HepG2 (cell line): ENCODE results near the gene PCGF2. TPM values are rescaled to one million over a fixed set of nuclear protein-coding genes. Genes with fewer than 3 reads are reported as not detected.

ENCODE experiments used
- ELF4 ChIP-seq: sonication (generic); formaldehyde crosslinking; IDR thresholded peaks from 2 replicates; pipeline ENCODE4 v1.5.0; 2020; ENCODE audit warnings: missing genetic modification reagents, mild to moderate bottlenecking, moderate library complexity, borderline replicate concordance
- ERF ChIP-seq: IDR thresholded peaks from 2 replicates; pipeline ENCODE4 v1.6.1; 2018; ENCODE audit warnings: missing biosample characterization, missing genetic modification reagents
- ISL2 ChIP-seq: sonication (generic); formaldehyde crosslinking; IDR thresholded peaks from 2 replicates; pipeline ENCODE4 v1.5.0; 2020; ENCODE audit warnings: missing genetic modification reagents
- KDM5B ChIP-seq: sonication (generic); formaldehyde crosslinking; IDR thresholded peaks from 2 replicates; pipeline ENCODE4 v1.4.0; 2020; ENCODE audit warnings: missing genetic modification reagents, mild to moderate bottlenecking, borderline replicate concordance
- MXD4 ChIP-seq: IDR thresholded peaks from 2 replicates; pipeline ENCODE4 v1.6.1; 2016; ENCODE audit warnings: mild to moderate bottlenecking, missing biosample characterization, missing genetic modification reagents
- POLR2AphosphoS2 ChIP-seq: IDR thresholded peaks from 2 replicates; pipeline ENCODE4 v1.6.1; 2011; ENCODE audit warnings: low read depth, low read length, improper control_type of control experiment
- RORA ChIP-seq: sonication (generic); formaldehyde crosslinking; IDR thresholded peaks from 2 replicates; pipeline ENCODE4 v1.5.0; 2020; ENCODE audit warnings: mild to moderate bottlenecking, missing genetic modification reagents, moderate library complexity
- SCMH1 ChIP-seq: sonication (generic); formaldehyde crosslinking; IDR thresholded peaks from 2 replicates; pipeline ENCODE4 v1.9.0; 2021; ENCODE audit warnings: missing genetic modification reagents, mild to moderate bottlenecking, borderline replicate concordance
- TAF1 ChIP-seq: sonication (generic); formaldehyde crosslinking; IDR thresholded peaks from 2 replicates; pipeline ENCODE4 v1.4.0; 2020; ENCODE audit warnings: missing genetic modification reagents
- TGIF2 ChIP-seq: IDR thresholded peaks from 2 replicates; pipeline ENCODE4 v1.6.1; 2016; ENCODE audit warnings: control low read depth, missing compliant biosample characterization
- TOPORS ChIP-seq: sonication (generic); formaldehyde crosslinking; IDR thresholded peaks from 2 replicates; pipeline ENCODE4 v1.8.0; 2023; ENCODE audit warnings: mild to moderate bottlenecking, missing genetic modification reagents
- TSC22D2 ChIP-seq: sonication (generic); formaldehyde crosslinking; IDR thresholded peaks from 2 replicates; pipeline ENCODE4 v1.5.1; 2020; ENCODE audit warnings: missing genetic modification reagents, mild to moderate bottlenecking, borderline replicate concordance
- ZNF207 ChIP-seq: fragments of 450-650 bp; IDR thresholded peaks from 2 replicates; pipeline ENCODE4 v1.6.1; 2016; ENCODE audit warnings: antibody characterized with exemption, borderline replicate concordance
- ZNF225 ChIP-seq: sonication (generic); formaldehyde crosslinking; IDR thresholded peaks from 2 replicates; pipeline ENCODE4 v1.4.0; 2020; ENCODE audit warnings: mild to moderate bottlenecking, missing genetic modification reagents
- ZNF253 ChIP-seq: sonication (generic); formaldehyde crosslinking; IDR thresholded peaks from 2 replicates; pipeline ENCODE4 v1.8.0; 2022; ENCODE audit warnings: mild to moderate bottlenecking, missing genetic modification reagents, borderline replicate concordance
- ZNF367 ChIP-seq: sonication (generic); formaldehyde crosslinking; IDR thresholded peaks from 2 replicates; pipeline ENCODE4 v1.4.0; 2020; ENCODE audit warnings: missing genetic modification reagents, borderline replicate concordance
- ZNF512 ChIP-seq: sonication (generic); formaldehyde crosslinking; IDR thresholded peaks from 2 replicates; pipeline ENCODE4 v1.4.0; 2020; ENCODE audit warnings: mild to moderate bottlenecking, missing genetic modification reagents
- ZNF543 ChIP-seq: sonication (generic); formaldehyde crosslinking; IDR thresholded peaks from 2 replicates; pipeline ENCODE4 v1.4.0; 2020; ENCODE audit warnings: mild to moderate bottlenecking, missing genetic modification reagents
- ZNF577 ChIP-seq: sonication (generic); formaldehyde crosslinking; IDR thresholded peaks from 2 replicates; pipeline ENCODE4 v1.4.0; 2020; ENCODE audit warnings: mild to moderate bottlenecking, low read depth, missing genetic modification reagents, borderline replicate concordance
- ZNF589 ChIP-seq: sonication (generic); formaldehyde crosslinking; conservative IDR thresholded peaks from 2 replicates; pipeline ENCODE4 v1.8.0; 2022; ENCODE audit warnings: mild to moderate bottlenecking, moderate library complexity, missing genetic modification reagents
- ZNF788 ChIP-seq: sonication (generic); formaldehyde crosslinking; IDR thresholded peaks from 2 replicates; pipeline ENCODE4 v1.5.0; 2020; ENCODE audit warnings: mild to moderate bottlenecking, missing genetic modification reagents, borderline replicate concordance
- polyA plus RNA-seq, 8 experiments: library from polyadenylated mRNA; depleted of rRNA in 3 of 8; stranded (reverse) in 7 of 8; unstranded in 1 of 8; fragments of >200 nt; fragmentation: Illumina TruSeq in 4 of 8; extraction: Trizol in 4 of 8; gene quantifications; 2 replicates each; pipeline versions ENCODE4 v1.2.1 to v1.2.3, GENCODE V29; 2011 to 2016; ENCODE audit warnings: low read depth in 4 of 8, missing spikeins in 1 of 8, mixed read lengths in 1 of 8; ENCODE audit not compliant: insufficient read depth in 1 of 8
- total RNA-seq, 5 experiments: library from RNA; depleted of rRNA; stranded (reverse); fragments of >200 nt; fragmentation: Illumina TruSeq; extraction: Trizol; gene quantifications; 2 replicates each; pipeline ENCODE4 v1.2.3, GENCODE V29; 2016; ENCODE audit warnings: low read depth in 1 of 5
- TF ChIP-seq, protein P1 (sequence below): sonication (generic); formaldehyde crosslinking; IDR thresholded peaks from 2 replicates; pipeline ENCODE4 v1.4.0; 2020; ENCODE audit warnings: low read depth, missing genetic modification reagents
- TF ChIP-seq, protein P2 (sequence below): sonication (generic); formaldehyde crosslinking; IDR thresholded peaks from 2 replicates; pipeline ENCODE4 v1.4.0; 2020; ENCODE audit warnings: mild to moderate bottlenecking, missing genetic modification reagents, borderline replicate concordance

The PCGF2 gene
- total and polyA plus RNA-seq, 2 of the 13 experiments (the other 11 are each of a cell fraction or from before 2014, with no cell fraction given) = 11.6 to 29.4 TPM

- no peak for TF ChIP-seq ZNF225 (CRISPR knock-in tag)
- no peak for TF ChIP-seq KDM5B (CRISPR knock-in tag)
- no peak for TF ChIP-seq ELF4
- no peak for TF ChIP-seq ZNF543 (CRISPR knock-in tag)
- no peak for TF ChIP-seq TOPORS (CRISPR knock-in tag)
- no peak for TF ChIP-seq ZNF367
- TF ChIP-seq ZNF788 (CRISPR knock-in tag) = no peak; the same call in 1 of the 2 replicates
- no peak for TF ChIP-seq POLR2AphosphoS2
- TF ChIP-seq ZNF589 (CRISPR knock-in tag) = no peak
- TF ChIP-seq ZNF512 (CRISPR knock-in tag) = no peak
- TF ChIP-seq TAF1 (CRISPR knock-in tag) = no peak
- TF ChIP-seq MXD4 (CRISPR knock-in tag) = no peak
- no peak for TF ChIP-seq ERF
- no peak for TF ChIP-seq ZNF253
- TF ChIP-seq ISL2 (CRISPR knock-in tag) = no peak
- TF ChIP-seq ZNF577 (CRISPR knock-in tag) = no peak
- no peak for TF ChIP-seq TSC22D2 (CRISPR knock-in tag)
- TF ChIP-seq, protein P1, sequence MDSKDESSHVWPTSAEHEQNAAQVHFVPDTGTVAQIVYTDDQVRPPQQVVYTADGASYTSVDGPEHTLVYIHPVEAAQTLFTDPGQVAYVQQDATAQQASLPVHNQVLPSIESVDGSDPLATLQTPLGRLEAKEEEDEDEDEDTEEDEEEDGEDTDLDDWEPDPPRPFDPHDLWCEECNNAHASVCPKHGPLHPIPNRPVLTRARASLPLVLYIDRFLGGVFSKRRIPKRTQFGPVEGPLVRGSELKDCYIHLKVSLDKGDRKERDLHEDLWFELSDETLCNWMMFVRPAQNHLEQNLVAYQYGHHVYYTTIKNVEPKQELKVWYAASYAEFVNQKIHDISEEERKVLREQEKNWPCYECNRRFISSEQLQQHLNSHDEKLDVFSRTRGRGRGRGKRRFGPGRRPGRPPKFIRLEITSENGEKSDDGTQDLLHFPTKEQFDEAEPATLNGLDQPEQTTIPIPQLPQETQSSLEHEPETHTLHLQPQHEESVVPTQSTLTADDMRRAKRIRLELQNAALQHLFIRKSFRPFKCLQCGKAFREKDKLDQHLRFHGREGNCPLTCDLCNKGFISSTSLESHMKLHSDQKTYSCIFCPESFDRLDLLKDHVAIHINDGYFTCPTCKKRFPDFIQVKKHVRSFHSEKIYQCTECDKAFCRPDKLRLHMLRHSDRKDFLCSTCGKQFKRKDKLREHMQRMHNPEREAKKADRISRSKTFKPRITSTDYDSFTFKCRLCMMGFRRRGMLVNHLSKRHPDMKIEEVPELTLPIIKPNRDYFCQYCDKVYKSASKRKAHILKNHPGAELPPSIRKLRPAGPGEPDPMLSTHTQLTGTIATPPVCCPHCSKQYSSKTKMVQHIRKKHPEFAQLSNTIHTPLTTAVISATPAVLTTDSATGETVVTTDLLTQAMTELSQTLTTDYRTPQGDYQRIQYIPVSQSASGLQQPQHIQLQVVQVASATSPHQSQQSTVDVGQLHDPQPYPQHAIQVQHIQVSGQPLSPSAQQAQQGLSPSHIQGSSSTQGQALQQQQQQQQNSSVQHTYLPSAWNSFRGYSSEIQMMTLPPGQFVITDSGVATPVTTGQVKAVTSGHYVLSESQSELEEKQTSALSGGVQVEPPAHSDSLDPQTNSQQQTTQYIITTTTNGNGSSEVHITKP = no peak
- TF ChIP-seq TGIF2 (CRISPR knock-in tag) = no peak
- TF ChIP-seq, protein P2, sequence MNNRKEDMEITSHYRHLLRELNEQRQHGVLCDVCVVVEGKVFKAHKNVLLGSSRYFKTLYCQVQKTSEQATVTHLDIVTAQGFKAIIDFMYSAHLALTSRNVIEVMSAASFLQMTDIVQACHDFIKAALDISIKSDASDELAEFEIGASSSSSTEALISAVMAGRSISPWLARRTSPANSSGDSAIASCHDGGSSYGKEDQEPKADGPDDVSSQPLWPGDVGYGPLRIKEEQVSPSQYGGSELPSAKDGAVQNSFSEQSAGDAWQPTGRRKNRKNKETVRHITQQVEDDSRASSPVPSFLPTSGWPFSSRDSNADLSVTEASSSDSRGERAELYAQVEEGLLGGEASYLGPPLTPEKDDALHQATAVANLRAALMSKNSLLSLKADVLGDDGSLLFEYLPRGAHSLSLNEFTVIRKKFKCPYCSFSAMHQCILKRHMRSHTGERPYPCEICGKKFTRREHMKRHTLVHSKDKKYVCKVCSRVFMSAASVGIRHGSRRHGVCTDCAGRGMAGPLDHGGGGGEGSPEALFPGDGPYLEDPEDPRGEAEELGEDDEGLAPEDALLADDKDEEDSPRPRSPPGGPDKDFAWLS (CRISPR knock-in tag) = no peak
- TF ChIP-seq ZNF207 = no peak
- no peak for TF ChIP-seq RORA (CRISPR knock-in tag)
- TF ChIP-seq SCMH1 (CRISPR knock-in tag) = no peak
Observed at GRCh38 chr17:38733982-38734973, 13.9 kb downstream of the PCGF2 start (continued).
